ENCODE measurements around the gene EXT2. TPM values are rescaled to one million over a fixed set of nuclear protein-coding genes. Genes with fewer than 3 reads are reported as not detected.

EXT2 gene
- total and polyA plus RNA-seq, 5 donors: 21.1 to 41.5 (median 34.0) TPM

DNA sequence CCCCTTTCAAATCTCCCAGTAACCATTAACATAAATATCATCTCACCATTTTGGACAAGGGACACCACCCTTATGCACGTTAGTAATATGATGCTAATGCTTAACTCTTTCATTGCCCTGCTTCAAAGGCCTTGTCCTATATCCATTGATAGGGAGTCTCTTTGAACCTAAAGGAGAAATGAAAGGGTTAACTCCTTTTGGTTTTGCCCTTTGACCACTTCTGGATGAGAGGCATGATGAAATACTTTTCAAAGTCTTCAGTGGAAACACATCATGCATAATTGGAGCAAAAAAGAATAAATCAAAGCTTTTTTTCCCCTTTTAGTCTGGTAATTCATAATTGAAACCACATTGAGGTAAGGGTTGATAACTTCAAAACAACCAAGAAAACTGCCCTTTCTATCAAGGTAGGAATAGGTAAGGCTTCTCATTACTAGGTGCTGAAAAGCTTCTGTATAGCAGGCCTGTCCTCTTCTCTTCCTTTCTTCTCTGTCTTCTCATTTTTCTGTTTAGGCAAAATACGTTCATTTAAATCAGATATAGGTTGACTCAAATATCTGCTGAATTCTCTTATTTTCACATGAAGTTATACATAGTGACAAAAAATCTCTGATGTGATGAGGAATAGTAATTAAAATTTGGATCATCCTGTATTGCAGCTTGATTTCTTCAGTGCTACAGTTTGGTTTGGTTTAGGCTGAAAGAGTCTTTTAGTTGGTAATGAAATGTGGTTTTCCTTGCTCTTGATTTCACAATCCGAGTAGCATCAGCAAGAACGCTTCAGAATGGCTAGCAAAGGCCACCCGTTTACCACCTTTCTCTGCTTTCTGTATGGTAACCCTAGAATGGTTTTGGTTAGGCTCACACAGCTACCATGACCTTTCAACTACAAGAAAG, 94.8 kb downstream of the EXT2 start:
- intact Hi-C loops (cut with DNase I): no loop called here
- no peak overlapping the region for H3K27ac ChIP-seq (ENCODE audit: low read length)
- H3K27me3 ChIP-seq (ENCODE audit: control insufficient read depth, insufficient read depth): no peaks in the 10 kb centered on the region
- no peaks in the 10 kb centered on the region for H3K4me1 ChIP-seq (ENCODE audit: control insufficient read depth, insufficient read depth, low read length)
- no peak for DNase-seq
- H3K9me3 ChIP-seq (ENCODE audit: control insufficient read depth, low read length): no peaks in the 10 kb centered on the region
- H3K4me3 ChIP-seq (ENCODE audit: low read length): no peak overlapping the region
- WGBS: 84% methylated on average over 5 of the region's 5 CpGs
- ATAC-seq: no peak

DNA sequence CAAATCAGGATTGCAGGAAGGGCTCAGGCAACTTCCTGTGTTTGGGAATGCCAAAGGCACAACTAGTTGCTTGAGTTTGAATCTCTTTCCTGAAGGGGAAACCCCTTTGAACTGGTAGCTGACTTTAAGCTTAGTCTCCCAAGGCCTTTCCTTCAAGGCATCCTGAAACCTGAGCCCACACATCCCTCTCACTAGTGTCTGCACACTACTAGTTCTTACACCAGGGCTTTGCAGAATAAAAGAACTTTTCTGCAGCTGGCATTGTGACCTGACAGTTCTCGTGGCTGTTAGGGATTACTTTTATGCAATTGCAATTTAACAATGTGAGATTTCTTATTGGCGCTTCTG, 95.4 kb downstream of the EXT2 start:
- Histone ChIP-seq H3K4me1 (ENCODE audit: control insufficient read depth, insufficient read depth, low read length) (no peaks in the 10 kb centered on the region), H3K27me3 (ENCODE audit: control insufficient read depth, insufficient read depth) (no peaks in the 10 kb centered on the region), H3K9me3 (ENCODE audit: control insufficient read depth, low read length) (no peaks in the 10 kb centered on the region), H3K4me3 (ENCODE audit: low read length) (no peak overlapping the region), H3K27ac (ENCODE audit: low read length) (no peak overlapping the region)
- intact Hi-C loops (cut with DNase I): no loop called here
- WGBS: 98% methylated on average over 2 of the region's 2 CpGs
- no peak for ATAC-seq
- no peak for DNase-seq

GRCh38 chr11:44191322-44192016, 96.0 kb downstream of the EXT2 start:
- DNase-seq: no peak
- Histone ChIP-seq H3K9me3 (ENCODE audit: control insufficient read depth, low read length) (no peaks in the 10 kb centered on the region), H3K27ac (ENCODE audit: low read length) (no peak overlapping the region), H3K27me3 (ENCODE audit: control insufficient read depth, insufficient read depth) (no peaks in the 10 kb centered on the region), H3K4me1 (ENCODE audit: control insufficient read depth, insufficient read depth, low read length) (no peaks in the 10 kb centered on the region), H3K4me3 (ENCODE audit: low read length) (no peak overlapping the region)
- no peak for ATAC-seq
- 93% methylated on average over 4 of the region's 4 CpGs for WGBS
- intact Hi-C loops (cut with DNase I): no loop called here

GRCh38 chr11:44192017-44192385, 96.5 kb downstream of the EXT2 start:
- Histone ChIP-seq H3K9me3 (ENCODE audit: control insufficient read depth, low read length) (no peaks in the 10 kb centered on the region), H3K4me1 (ENCODE audit: control insufficient read depth, insufficient read depth, low read length) (no peaks in the 10 kb centered on the region), H3K27ac (ENCODE audit: low read length) (no peak overlapping the region), H3K27me3 (ENCODE audit: control insufficient read depth, insufficient read depth) (no peaks in the 10 kb centered on the region), H3K4me3 (ENCODE audit: low read length) (no peak overlapping the region)
- 91% methylated on average over 2 of the region's 2 CpGs for WGBS
- intact Hi-C loops (cut with DNase I): no loop called here
- DNase-seq (no peak), ATAC-seq (no peak)

- H3K4me3 ChIP-seq (ENCODE audit: low read length): no peak overlapping the region
- ATAC-seq (no peak), DNase-seq (no peak)
- H3K27ac ChIP-seq (ENCODE audit: low read length): no peak overlapping the region
- H3K9me3 ChIP-seq (ENCODE audit: control insufficient read depth, low read length): no peaks in the 10 kb centered on the region
- no peaks in the 10 kb centered on the region for H3K4me1 ChIP-seq (ENCODE audit: control insufficient read depth, insufficient read depth, low read length)
- intact Hi-C loops (cut with DNase I): no loop called here
- no peaks in the 10 kb centered on the region for H3K27me3 ChIP-seq (ENCODE audit: control insufficient read depth, insufficient read depth)
- WGBS: 79% methylated on average over 4 of the region's 4 CpGs
Observed at GRCh38 chr11:44192462-44193100, 97.1 kb downstream of the EXT2 start.

- ATAC-seq: no peak
- 89% methylated on average over 5 of the region's 5 CpGs for WGBS
- intact Hi-C loops (cut with DNase I): no loop called here
Observed at GRCh38 chr11:44193856-44194255, 98.4 kb downstream of the EXT2 start.

GRCh38 chr11:44198146-44198724, 102.8 kb downstream of the EXT2 start:
- intact Hi-C loops (cut with DNase I): no loop called here
- no peaks in the 10 kb centered on the region for H3K27me3 ChIP-seq (ENCODE audit: control insufficient read depth, insufficient read depth)
- H3K4me3 ChIP-seq (ENCODE audit: low read length): no peak overlapping the region
- WGBS: 81% methylated on average over 2 of the region's 2 CpGs
- DNase-seq: no peak
- ATAC-seq: no peak
- no peak overlapping the region for H3K27ac ChIP-seq (ENCODE audit: low read length)
- H3K4me1 ChIP-seq (ENCODE audit: control insufficient read depth, insufficient read depth, low read length): no peaks in the 10 kb centered on the region
- no peaks in the 10 kb centered on the region for H3K9me3 ChIP-seq (ENCODE audit: control insufficient read depth, low read length)

More at GRCh38 chr11:44193856-44194255, 98.4 kb downstream of the EXT2 start:
- Histone ChIP-seq H3K27ac (ENCODE audit: low read length) (no peak overlapping the region), H3K4me3 (ENCODE audit: low read length) (no peak overlapping the region), H3K9me3 (ENCODE audit: control insufficient read depth, low read length) (no peaks in the 10 kb centered on the region), H3K27me3 (ENCODE audit: control insufficient read depth, insufficient read depth) (no peaks in the 10 kb centered on the region), H3K4me1 (ENCODE audit: control insufficient read depth, insufficient read depth, low read length) (no peaks in the 10 kb centered on the region)
- no peak for DNase-seq

DNA sequence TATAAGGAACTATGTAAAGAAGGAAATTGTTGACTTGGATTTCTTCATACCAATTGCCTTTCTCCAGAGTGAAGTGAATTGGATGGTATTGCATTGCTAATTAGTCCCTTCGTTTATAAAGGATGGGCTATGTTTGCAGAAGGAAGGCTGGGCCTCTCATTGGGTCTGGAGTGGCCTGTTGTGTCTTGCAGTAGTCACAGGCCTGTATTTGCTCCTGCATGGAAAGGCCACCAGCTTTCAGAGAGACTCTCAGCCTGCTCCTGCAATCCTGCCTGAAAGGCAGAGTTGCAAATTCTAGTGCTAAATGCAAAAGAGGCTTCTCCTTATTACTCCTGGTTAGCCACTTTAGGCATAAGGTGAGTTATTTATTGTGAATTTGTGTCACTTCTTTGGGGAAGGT, 103.8 kb downstream of the EXT2 start:
- Histone ChIP-seq H3K9me3 (ENCODE audit: control insufficient read depth, low read length) (no peaks in the 10 kb centered on the region), H3K27me3 (ENCODE audit: control insufficient read depth, insufficient read depth) (no peaks in the 10 kb centered on the region), H3K4me1 (ENCODE audit: control insufficient read depth, insufficient read depth, low read length) (no peaks in the 10 kb centered on the region), H3K4me3 (ENCODE audit: low read length) (no peak overlapping the region), H3K27ac (ENCODE audit: low read length) (no peak overlapping the region)
- DNase-seq: no peak
- WGBS: 89% methylated on average over 1 of the region's 1 CpG
- intact Hi-C loops (cut with DNase I): no loop called here
- ATAC-seq: no peak

DNA sequence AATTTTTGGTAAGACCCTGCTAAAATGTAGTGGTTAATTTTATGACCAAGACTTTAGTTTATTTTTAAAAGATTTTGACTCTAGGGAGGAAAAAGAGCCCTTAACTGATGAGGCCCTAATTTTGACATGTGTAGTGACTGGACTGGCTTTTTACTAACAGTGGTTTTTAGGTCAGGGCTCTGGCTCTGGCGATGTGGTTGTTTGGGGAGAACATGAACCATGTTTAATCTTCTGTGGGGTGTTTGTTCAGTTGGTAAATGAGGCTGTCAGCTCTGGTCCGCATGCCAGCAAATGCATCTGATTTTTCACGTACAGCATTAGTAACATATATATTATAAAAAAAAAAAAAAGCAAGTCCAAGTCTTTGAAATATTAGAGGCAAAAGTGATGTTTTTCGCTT, 104.3 kb downstream of the EXT2 start:
- Histone ChIP-seq H3K4me1 (ENCODE audit: control insufficient read depth, insufficient read depth, low read length) (no peaks in the 10 kb centered on the region), H3K9me3 (ENCODE audit: control insufficient read depth, low read length) (no peaks in the 10 kb centered on the region), H3K27me3 (ENCODE audit: control insufficient read depth, insufficient read depth) (no peaks in the 10 kb centered on the region), H3K4me3 (ENCODE audit: low read length) (no peak overlapping the region), H3K27ac (ENCODE audit: low read length) (no peak overlapping the region)
- ATAC-seq (no peak), DNase-seq (no peak)
- intact Hi-C loops (cut with DNase I): no loop called here
- WGBS: 91% methylated on average over 4 of the region's 4 CpGs

DNA sequence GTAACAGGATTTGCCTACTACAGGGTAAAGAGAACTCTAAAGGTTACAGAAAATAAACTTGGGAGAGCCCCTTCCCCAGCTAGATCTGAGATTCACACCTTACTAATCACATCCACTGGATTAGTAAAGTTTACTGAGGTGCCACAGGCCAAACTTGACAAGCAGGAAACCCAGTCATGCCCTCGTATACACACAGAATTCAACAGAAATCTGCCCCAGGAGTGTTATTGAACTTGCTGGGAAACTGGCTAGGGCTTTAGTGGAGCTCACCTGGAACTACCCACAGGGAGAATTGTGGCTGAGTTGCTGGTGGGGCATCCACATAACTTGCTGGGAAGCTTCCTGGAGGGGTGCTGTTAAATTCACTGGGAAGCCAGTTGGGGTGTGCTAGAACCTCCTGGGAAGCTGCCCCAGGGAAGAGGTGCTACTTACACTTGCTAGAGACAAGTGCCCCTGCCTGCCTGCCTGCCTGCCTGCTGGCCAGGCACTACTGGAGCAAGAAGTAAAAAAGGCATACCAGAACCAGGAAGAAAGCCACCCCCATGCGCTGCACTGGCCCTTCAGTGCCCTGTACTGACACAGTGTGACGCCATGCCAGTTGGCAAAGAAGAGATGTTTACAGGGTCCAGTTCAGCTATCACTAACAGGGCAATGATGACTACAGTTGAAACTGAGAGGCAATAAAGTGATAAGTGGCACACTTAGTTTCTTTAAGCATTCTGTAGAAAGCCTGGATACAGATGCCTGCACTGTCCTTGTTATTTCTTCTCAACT, 108.0 kb downstream of the EXT2 start:
- no peaks in the 10 kb centered on the region for H3K27me3 ChIP-seq (ENCODE audit: control insufficient read depth, insufficient read depth)
- H3K4me3 ChIP-seq (ENCODE audit: low read length): no peak overlapping the region
- no peaks in the 10 kb centered on the region for H3K4me1 ChIP-seq (ENCODE audit: control insufficient read depth, insufficient read depth, low read length)
- 86% methylated on average over 3 of the region's 3 CpGs for WGBS
- no peaks in the 10 kb centered on the region for H3K9me3 ChIP-seq (ENCODE audit: control insufficient read depth, low read length)
- no peak overlapping the region for H3K27ac ChIP-seq (ENCODE audit: low read length)
- DNase-seq (no peak), ATAC-seq (peak; percentile 67 to 82)
- intact Hi-C loops (cut with DNase I): no loop called here
